ENCODE measurements around the gene ALOX15.
"Not testable (repeated sequence)": the region's sequence is repeated elsewhere in the genome, so short reads cannot be mapped to it uniquely, and the experiment has no call there.

The ALOX15 gene

DNA sequence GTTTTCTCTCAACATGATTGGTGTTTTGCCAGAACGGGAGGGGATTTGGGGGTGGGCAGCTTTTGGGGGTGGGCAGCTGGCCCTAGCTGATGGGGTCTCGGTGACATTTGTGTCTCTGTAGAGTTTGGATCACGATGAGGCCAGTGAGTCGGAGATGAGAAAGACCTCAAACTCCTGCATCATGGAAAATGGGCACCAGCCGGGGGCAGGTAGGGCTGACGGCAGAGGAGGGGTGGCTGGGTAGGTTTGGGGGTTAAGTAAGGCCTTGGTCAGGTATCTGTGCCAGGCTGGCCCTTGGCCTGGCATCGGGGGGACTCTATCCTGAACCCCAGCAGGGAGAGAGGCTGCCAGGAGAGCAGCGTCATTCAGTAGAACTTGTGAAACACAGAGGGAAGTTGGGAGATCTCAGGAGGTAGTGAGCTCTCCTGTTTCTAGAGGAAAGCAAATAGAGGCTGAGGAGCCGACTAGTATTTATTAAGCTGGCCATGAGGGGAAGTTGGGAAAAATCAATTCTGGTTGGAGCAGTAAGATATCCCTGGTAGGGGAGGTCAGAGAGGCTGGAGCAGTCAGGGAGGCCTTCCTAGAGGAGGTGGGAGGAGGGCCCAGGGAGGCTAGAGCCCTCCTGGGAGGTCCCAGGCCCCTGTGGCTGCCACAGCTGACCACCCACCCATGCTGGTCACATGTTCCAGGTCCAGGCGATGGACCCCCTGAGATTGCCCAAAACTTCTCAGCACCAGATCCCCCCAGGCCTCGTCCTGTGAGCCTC, 49.1 kb downstream of the ALOX15 start:
- H3K36me3 ChIP-seq (ENCODE audit: control insufficient read depth, low read length): no peaks in the 10 kb centered on the region
- no peak overlapping the region for H3K4me2 ChIP-seq (ENCODE audit: low read length)
- no peaks in the 10 kb centered on the region for H4K20me1 ChIP-seq (ENCODE audit: control insufficient read depth, insufficient read depth, low read depth, low read length)
- H3K9me2 ChIP-seq (replicated peaks; ENCODE audit: control insufficient read depth, low read length): no peaks in the 10 kb centered on the region
- no peak overlapping the region for H3K27ac ChIP-seq (ENCODE audit: low read depth, low read length)
- peaks cover 10% of the 10 kb centered on the region; the same call in 1 of the 2 replicates for H3K27me3 ChIP-seq (ENCODE audit: control insufficient read depth, low read length)
- TF ChIP-seq EZH2phosphoT487 (IDR thresholded peaks at IDR 0.05; ENCODE audit: borderline replicate concordance, low read length): no peak
- TF ChIP-seq, protein P1, sequence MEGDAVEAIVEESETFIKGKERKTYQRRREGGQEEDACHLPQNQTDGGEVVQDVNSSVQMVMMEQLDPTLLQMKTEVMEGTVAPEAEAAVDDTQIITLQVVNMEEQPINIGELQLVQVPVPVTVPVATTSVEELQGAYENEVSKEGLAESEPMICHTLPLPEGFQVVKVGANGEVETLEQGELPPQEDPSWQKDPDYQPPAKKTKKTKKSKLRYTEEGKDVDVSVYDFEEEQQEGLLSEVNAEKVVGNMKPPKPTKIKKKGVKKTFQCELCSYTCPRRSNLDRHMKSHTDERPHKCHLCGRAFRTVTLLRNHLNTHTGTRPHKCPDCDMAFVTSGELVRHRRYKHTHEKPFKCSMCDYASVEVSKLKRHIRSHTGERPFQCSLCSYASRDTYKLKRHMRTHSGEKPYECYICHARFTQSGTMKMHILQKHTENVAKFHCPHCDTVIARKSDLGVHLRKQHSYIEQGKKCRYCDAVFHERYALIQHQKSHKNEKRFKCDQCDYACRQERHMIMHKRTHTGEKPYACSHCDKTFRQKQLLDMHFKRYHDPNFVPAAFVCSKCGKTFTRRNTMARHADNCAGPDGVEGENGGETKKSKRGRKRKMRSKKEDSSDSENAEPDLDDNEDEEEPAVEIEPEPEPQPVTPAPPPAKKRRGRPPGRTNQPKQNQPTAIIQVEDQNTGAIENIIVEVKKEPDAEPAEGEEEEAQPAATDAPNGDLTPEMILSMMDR (IDR thresholded peaks at IDR 0.05; ENCODE audit: low read depth, low read length, poor library complexity, severe bottlenecking): no peak
- H3K4me3 ChIP-seq (ENCODE audit: low read length): no peak overlapping the region
- H3K9me3 ChIP-seq (ENCODE audit: control insufficient read depth, insufficient read depth, low read length): no peaks in the 10 kb centered on the region
- H3F3A ChIP-seq (ENCODE audit: control insufficient read depth, insufficient read depth): no peaks in the 10 kb centered on the region
- H3K4me1 ChIP-seq (ENCODE audit: control insufficient read depth, low read length): 0 out of 2 replicates have a peak, but pooled peaks cover 4% of the 10 kb centered on the region
- H3K79me2 ChIP-seq (ENCODE audit: control insufficient read depth, low read length): no peaks in the 10 kb centered on the region

DNA sequence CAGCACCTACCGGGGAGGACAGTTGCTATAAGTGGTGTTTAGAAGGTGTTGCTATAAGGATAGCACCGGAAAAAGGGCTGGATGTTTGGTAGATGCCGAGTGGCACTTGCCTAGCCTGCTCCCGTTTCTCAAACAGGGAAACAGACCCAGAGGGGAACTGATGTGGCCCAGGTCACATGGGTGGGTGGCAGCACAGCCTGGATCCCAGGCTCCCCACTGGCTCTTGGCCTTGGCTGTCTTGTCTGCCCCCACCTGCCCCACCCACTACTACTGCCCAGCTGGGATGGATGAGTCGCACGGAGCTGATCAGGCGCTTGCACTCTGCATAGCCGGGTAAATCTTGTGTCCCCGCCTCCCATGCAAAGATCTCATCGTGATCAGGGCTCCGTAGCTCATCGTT, 49.9 kb downstream of the ALOX15 start:
- no peaks in the 10 kb centered on the region for H3K36me3 ChIP-seq (ENCODE audit: control insufficient read depth, low read length)
- H3K4me3 ChIP-seq (ENCODE audit: low read length): no peak overlapping the region
- no peaks in the 10 kb centered on the region for H3F3A ChIP-seq (ENCODE audit: control insufficient read depth, insufficient read depth)
- no peak overlapping the region for H3K4me2 ChIP-seq (ENCODE audit: low read length)
- H3K9me2 ChIP-seq (replicated peaks; ENCODE audit: control insufficient read depth, low read length): no peaks in the 10 kb centered on the region
- H3K79me2 ChIP-seq (ENCODE audit: control insufficient read depth, low read length): no peaks in the 10 kb centered on the region
- no peak overlapping the region for H3K27ac ChIP-seq (ENCODE audit: low read depth, low read length)
- peaks cover 12% of the 10 kb centered on the region; the same call in 1 of the 2 replicates for H3K27me3 ChIP-seq (ENCODE audit: control insufficient read depth, low read length)
- no peaks in the 10 kb centered on the region for H3K9me3 ChIP-seq (ENCODE audit: control insufficient read depth, insufficient read depth, low read length)
- 0 out of 2 replicates have a peak, but pooled peaks cover 4% of the 10 kb centered on the region for H3K4me1 ChIP-seq (ENCODE audit: control insufficient read depth, low read length)
- H4K20me1 ChIP-seq (ENCODE audit: control insufficient read depth, insufficient read depth, low read depth, low read length): no peaks in the 10 kb centered on the region
- TF ChIP-seq, protein P1 (IDR thresholded peaks at IDR 0.05; ENCODE audit: low read depth, low read length, poor library complexity, severe bottlenecking): no peak
- no peak for TF ChIP-seq EZH2phosphoT487 (IDR thresholded peaks at IDR 0.05; ENCODE audit: borderline replicate concordance, low read length)

DNA sequence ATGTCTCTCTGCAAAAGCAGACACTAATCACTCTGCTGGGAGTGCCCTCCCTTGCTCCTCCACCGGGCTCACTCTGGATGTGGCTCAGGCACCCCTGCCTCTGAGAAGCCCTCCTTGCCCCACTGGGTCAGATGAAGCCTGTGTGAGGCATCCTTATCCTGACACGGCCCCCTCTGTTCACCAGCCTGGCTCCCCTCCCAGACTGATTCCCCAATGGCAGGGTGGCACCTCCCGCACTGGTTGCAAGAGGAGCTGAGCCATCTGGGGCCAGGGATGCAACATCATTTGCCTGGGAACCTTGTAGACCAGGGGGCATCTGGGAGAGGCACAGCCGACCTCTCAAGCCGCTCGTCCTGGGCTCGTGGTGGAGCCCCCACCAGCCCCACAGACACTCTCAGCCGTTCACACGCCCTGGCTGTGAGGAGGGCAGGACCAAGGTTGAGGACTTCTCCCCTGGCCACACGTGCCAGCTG, 50.5 kb downstream of the ALOX15 start:
- 0 out of 2 replicates have a peak, but pooled peaks cover 4% of the 10 kb centered on the region for H3K4me1 ChIP-seq (ENCODE audit: control insufficient read depth, low read length)
- peaks cover 15% of the 10 kb centered on the region; the same call in 1 of the 2 replicates for H3K27me3 ChIP-seq (ENCODE audit: control insufficient read depth, low read length)
- TF ChIP-seq EZH2phosphoT487 (IDR thresholded peaks at IDR 0.05; ENCODE audit: borderline replicate concordance, low read length): no peak
- TF ChIP-seq, protein P1 (IDR thresholded peaks at IDR 0.05; ENCODE audit: low read depth, low read length, poor library complexity, severe bottlenecking): no peak
- no peaks in the 10 kb centered on the region for H3K79me2 ChIP-seq (ENCODE audit: control insufficient read depth, low read length)
- no peak overlapping the region for H3K27ac ChIP-seq (ENCODE audit: low read depth, low read length)
- H3F3A ChIP-seq (ENCODE audit: control insufficient read depth, insufficient read depth): no peaks in the 10 kb centered on the region
- no peaks in the 10 kb centered on the region for H3K9me3 ChIP-seq (ENCODE audit: control insufficient read depth, insufficient read depth, low read length)
- H4K20me1 ChIP-seq (ENCODE audit: control insufficient read depth, insufficient read depth, low read depth, low read length): no peaks in the 10 kb centered on the region
- no peak overlapping the region for H3K4me3 ChIP-seq (ENCODE audit: low read length)
- H3K36me3 ChIP-seq (ENCODE audit: control insufficient read depth, low read length): no peaks in the 10 kb centered on the region
- no peak overlapping the region for H3K4me2 ChIP-seq (ENCODE audit: low read length)
- H3K9me2 ChIP-seq (replicated peaks; ENCODE audit: control insufficient read depth, low read length): no peaks in the 10 kb centered on the region

DNA sequence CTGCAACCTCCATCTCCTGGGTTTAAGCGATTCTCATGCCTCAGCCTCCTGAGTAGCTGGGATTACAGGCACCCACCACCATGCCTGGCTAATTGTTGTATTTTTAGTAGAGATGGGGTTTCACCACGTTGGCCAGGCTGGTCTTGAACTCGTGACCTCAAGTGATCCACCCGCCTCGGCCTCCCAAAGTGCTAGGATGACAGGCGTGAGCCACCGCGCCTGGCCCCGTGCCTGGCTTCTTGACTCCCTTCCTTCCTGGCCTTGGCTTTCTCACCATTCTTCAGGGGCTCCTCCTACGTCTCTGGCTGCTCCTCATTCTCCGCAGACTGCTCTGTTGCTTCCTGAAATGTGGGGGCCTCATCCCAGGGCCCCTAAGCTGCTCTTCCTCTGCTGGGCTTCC, 51.4 kb downstream of the ALOX15 start:
- not testable (repeated sequence) for H3F3A ChIP-seq (ENCODE audit: control insufficient read depth, insufficient read depth); H3K4me3 ChIP-seq (ENCODE audit: low read length); H3K36me3 ChIP-seq (ENCODE audit: control insufficient read depth, low read length); H3K9me2 ChIP-seq (replicated peaks; ENCODE audit: control insufficient read depth, low read length); H3K9me3 ChIP-seq (ENCODE audit: control insufficient read depth, insufficient read depth, low read length); H3K79me2 ChIP-seq (ENCODE audit: control insufficient read depth, low read length); H4K20me1 ChIP-seq (ENCODE audit: control insufficient read depth, insufficient read depth, low read depth, low read length); H3K4me2 ChIP-seq (ENCODE audit: low read length); H3K4me1 ChIP-seq (ENCODE audit: control insufficient read depth, low read length); H3K27ac ChIP-seq (ENCODE audit: low read depth, low read length)
- H3K27me3 ChIP-seq (ENCODE audit: control insufficient read depth, low read length): peaks cover 23% of the 10 kb centered on the region
